A673 (cell line): ENCODE results near the gene VWF.

ENCODE experiments used
- EZH2 ChIP-seq: fragments of 200-600 bp; sonication (generic); IDR thresholded peaks from 2 replicates; pipeline ENCODE4 v1.6.1; 2017; ENCODE audit warnings: borderline replicate concordance, low read depth, mild to moderate bottlenecking, mixed read lengths, antibody characterized with exemption, low read length; ENCODE audit not compliant: poor library complexity, severe bottlenecking
- TF ChIP-seq, protein P1 (sequence below): fragments of 300-800, 200-600 bp; sonication (generic); conservative IDR thresholded peaks from 2 replicates; pipeline ENCODE4 v1.5.1; 2017; ENCODE audit warnings: low read depth, mild to moderate bottlenecking, antibody characterized with exemption, low read length, moderate library complexity, mixed read lengths

DNA sequence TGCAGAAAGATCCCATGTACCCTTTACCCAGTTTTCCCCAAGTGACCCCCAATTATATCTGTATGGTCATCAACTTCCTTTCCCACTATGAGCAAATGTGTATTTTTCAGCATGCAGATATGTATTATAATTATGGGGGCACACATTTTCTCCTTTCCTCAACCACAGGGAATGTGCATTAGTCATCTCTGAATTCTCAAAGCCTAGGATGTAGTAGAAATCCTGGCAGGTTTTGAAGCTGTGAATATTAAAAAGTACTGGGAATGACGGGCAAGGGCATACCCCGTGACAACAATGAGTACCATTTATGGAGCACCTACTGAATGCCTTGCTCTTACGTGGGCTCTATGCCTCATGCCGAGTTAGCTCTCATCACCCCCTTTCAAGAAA, 71.5 kb downstream of the VWF start:
- TF ChIP-seq, protein P1, sequence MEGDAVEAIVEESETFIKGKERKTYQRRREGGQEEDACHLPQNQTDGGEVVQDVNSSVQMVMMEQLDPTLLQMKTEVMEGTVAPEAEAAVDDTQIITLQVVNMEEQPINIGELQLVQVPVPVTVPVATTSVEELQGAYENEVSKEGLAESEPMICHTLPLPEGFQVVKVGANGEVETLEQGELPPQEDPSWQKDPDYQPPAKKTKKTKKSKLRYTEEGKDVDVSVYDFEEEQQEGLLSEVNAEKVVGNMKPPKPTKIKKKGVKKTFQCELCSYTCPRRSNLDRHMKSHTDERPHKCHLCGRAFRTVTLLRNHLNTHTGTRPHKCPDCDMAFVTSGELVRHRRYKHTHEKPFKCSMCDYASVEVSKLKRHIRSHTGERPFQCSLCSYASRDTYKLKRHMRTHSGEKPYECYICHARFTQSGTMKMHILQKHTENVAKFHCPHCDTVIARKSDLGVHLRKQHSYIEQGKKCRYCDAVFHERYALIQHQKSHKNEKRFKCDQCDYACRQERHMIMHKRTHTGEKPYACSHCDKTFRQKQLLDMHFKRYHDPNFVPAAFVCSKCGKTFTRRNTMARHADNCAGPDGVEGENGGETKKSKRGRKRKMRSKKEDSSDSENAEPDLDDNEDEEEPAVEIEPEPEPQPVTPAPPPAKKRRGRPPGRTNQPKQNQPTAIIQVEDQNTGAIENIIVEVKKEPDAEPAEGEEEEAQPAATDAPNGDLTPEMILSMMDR = no peak
- no peak for TF ChIP-seq EZH2
